ENCODE measurements around the gene DNAH12.
"Not testable (repeated sequence)": the region's sequence is repeated elsewhere in the genome, so short reads cannot be mapped to it uniquely, and the experiment has no call there.

The DNAH12 gene

DNA sequence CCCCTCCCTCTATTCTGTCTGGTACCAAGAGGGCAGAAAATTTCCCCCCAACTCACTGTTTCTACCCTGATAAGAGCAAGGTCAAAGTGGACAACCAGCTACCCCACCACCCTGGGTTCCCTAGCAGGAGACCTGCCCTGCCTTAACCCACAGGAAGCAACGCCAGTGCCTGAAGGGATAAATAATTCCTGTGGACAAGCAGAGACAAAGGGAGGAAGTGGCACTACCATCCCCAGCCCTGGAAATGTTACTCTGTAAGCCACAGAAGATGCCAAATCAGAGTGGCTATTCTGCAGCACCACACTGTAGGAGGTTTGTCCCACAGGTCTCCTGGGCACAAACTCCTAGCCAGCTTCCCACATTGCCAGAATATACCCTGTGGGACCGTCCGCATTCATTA, 80.1 kb downstream of the DNAH12 start:
- Histone ChIP-seq H3K27me3 (ENCODE audit: insufficient read depth, low read length) (no peaks in the 10 kb centered on the region), H3K9ac (ENCODE audit: low read length) (no peak overlapping the region), H3K23ac (ENCODE audit: low read length) (no peak overlapping the region), H3K4ac (ENCODE audit: low read depth, low read length) (no peak overlapping the region), H3K4me3 (ENCODE audit: low read depth, low read length) (peak overlapping the region; percentile 20), H3K4me2 (ENCODE audit: low read length) (no peak overlapping the region), H3K4me1 (ENCODE audit: control insufficient read depth in 1 of 2, insufficient read depth in 2 of 2, low read length in 2 of 2) (peaks cover 0 to 2% of the 10 kb centered on the region in 2 experiments), H3K14ac (ENCODE audit: low read length) (no peak overlapping the region), H3K79me1 (ENCODE audit: low read length) (no peaks in the 10 kb centered on the region), H2AK5ac (ENCODE audit: low read length) (no peak overlapping the region), H3K36me3 (ENCODE audit: control insufficient read depth in 1 of 2, insufficient read depth in 2 of 2, low read length in 2 of 2) (no peaks in the 10 kb centered on the region), H3K18ac (ENCODE audit: low read length) (no peak overlapping the region), H3K27ac (ENCODE audit: low read depth, low read length) (no peak overlapping the region), H3K79me2 (ENCODE audit: control insufficient read depth, insufficient read depth, low read length, poor library complexity) (no peaks in the 10 kb centered on the region), H2BK120ac (ENCODE audit: insufficient read depth, low read length, poor library complexity) (no peak overlapping the region), H4K12ac (ENCODE audit: low read depth, low read length) (no peak overlapping the region), H2BK12ac (ENCODE audit: low read length) (no peak overlapping the region), H2BK5ac (ENCODE audit: low read depth, low read length, poor library complexity) (no peak overlapping the region), H4K8ac (ENCODE audit: low read depth, low read length) (no peak overlapping the region), H2AFZ (ENCODE audit: insufficient read depth, low read length, poor library complexity) (no peak overlapping the region), H3K9me3 (ENCODE audit: insufficient read depth, low read depth, low read length) (no peaks in the 10 kb centered on the region), H4K91ac (ENCODE audit: low read depth, low read length) (no peak overlapping the region)
- WGBS (ENCODE audit: extremely low coverage, insufficient coverage, insufficient read length) = no CpG with 5 or more reads among the region's 3 CpGs
- no peak for DNase-seq

DNA sequence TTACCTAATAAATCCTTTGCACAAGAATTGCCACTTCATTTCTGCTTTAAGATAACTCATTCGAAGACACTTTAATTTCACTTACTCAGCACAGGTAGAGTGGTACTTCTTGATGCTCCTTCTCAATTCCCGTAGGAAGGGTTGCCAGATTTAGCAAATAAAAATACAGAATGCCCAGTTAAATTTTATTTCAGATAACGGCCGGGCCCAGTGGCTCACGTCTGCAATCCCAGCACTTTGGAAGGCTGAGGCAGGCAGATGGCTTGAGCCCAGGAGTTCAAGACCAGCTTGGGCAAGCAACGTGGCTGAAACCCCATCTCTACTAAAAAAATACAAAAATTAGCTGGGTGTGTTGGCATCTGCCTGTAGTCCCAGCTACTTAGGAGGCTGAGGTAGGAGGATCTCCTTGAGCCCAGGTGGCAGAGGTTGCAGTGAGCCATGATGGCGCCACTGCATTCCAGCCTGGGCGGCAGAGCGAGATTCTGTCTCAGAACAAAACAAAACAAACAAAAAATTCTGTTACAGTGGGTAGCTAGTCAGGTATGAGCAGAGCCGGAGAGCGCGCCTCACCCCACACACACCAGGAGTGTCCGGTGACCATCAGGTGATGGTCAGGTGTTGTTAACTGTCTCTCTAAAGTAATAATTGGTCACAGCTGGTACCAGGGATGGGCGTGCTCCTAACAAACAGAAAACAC, 92.8 kb downstream of the DNAH12 start:
- Histone ChIP-seq H3K14ac (ENCODE audit: low read length) (no peak overlapping the region), H3K27me3 (ENCODE audit: insufficient read depth, low read length) (no peaks in the 10 kb centered on the region), H3K4me3 (ENCODE audit: low read depth, low read length) (no peak overlapping the region), H4K12ac (ENCODE audit: low read depth, low read length) (no peak overlapping the region), H2BK5ac (ENCODE audit: low read depth, low read length, poor library complexity) (peak overlapping the region; percentile 41), H2BK120ac (ENCODE audit: insufficient read depth, low read length, poor library complexity) (no peak overlapping the region), H3K4me2 (ENCODE audit: low read length) (no peak overlapping the region), H3K27ac (ENCODE audit: low read depth, low read length) (peak overlapping the region; percentile 65), H3K36me3 (ENCODE audit: control insufficient read depth in 1 of 2, insufficient read depth in 2 of 2, low read length in 2 of 2) (no peaks in the 10 kb centered on the region), H4K8ac (ENCODE audit: low read depth, low read length) (no peak overlapping the region), H4K91ac (ENCODE audit: low read depth, low read length) (peak overlapping the region; percentile 42), H3K9me3 (ENCODE audit: insufficient read depth, low read depth, low read length) (no peaks in the 10 kb centered on the region), H3K79me2 (ENCODE audit: control insufficient read depth, insufficient read depth, low read length, poor library complexity) (no peaks in the 10 kb centered on the region), H2AK5ac (ENCODE audit: low read length) (no peak overlapping the region), H3K23ac (ENCODE audit: low read length) (no peak overlapping the region), H3K4ac (ENCODE audit: low read depth, low read length) (no peak overlapping the region), H3K9ac (ENCODE audit: low read length) (no peak overlapping the region), H3K18ac (ENCODE audit: low read length) (no peak overlapping the region), H3K4me1 (ENCODE audit: control insufficient read depth in 1 of 2, insufficient read depth in 2 of 2, low read length in 2 of 2) (peaks cover 5 to 9% of the 10 kb centered on the region in 2 experiments), H3K79me1 (ENCODE audit: low read length) (peaks cover 5% of the 10 kb centered on the region), H2BK12ac (ENCODE audit: low read length) (peak overlapping the region; percentile 16), H2AFZ (ENCODE audit: insufficient read depth, low read length, poor library complexity) (no peak overlapping the region)
- DNase-seq = no peak
- WGBS (ENCODE audit: extremely low coverage, insufficient coverage, insufficient read length) = no CpG with 5 or more reads among the region's 14 CpGs

DNA sequence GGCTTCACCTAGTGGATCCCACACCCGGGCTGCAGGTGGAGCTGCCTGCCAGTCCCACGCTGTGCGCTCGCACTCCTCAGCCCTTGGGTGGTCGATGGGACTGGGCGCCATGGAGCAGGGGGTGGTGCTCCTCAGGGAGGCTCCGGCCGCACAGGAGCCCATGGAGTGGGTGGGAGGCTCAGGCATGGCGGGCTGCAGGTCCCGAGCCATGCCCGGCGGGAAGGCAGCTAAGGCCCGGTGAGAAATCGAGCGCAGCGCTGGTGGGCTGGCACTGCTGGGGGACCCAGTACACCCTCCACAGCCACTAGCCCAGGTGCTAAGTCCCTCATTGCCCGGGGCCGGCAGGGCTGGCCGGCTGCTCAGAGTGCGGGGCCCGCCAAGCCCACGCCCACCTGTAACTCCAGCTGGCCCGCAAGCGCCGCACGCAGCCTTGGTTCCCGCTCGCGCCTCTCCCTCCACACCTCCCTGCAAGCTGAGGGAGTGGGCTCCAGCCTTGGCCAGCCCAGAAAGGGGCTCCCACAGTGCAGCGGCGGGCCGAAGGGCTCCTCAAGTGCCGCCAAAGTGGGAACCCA, 94.8 kb downstream of the DNAH12 start:
- H3K9ac ChIP-seq (ENCODE audit: low read length); H3K4me2 ChIP-seq (ENCODE audit: low read length); H3K27ac ChIP-seq (ENCODE audit: low read depth, low read length); H3K4me3 ChIP-seq (ENCODE audit: low read depth, low read length); H3K79me1 ChIP-seq (ENCODE audit: low read length); H4K91ac ChIP-seq (ENCODE audit: low read depth, low read length); H2AFZ ChIP-seq (ENCODE audit: insufficient read depth, low read length, poor library complexity); H4K8ac ChIP-seq (ENCODE audit: low read depth, low read length); H3K4ac ChIP-seq (ENCODE audit: low read depth, low read length); H3K18ac ChIP-seq (ENCODE audit: low read length); H2AK5ac ChIP-seq (ENCODE audit: low read length); H2BK120ac ChIP-seq (ENCODE audit: insufficient read depth, low read length, poor library complexity); H3K23ac ChIP-seq (ENCODE audit: low read length); H3K4me1 ChIP-seq (ENCODE audit: control insufficient read depth in 1 of 2, insufficient read depth in 2 of 2, low read length in 2 of 2); H2BK12ac ChIP-seq (ENCODE audit: low read length); H3K14ac ChIP-seq (ENCODE audit: low read length); H3K36me3 ChIP-seq (ENCODE audit: control insufficient read depth in 1 of 2, insufficient read depth in 2 of 2, low read length in 2 of 2); DNase-seq; H3K9me3 ChIP-seq (ENCODE audit: insufficient read depth, low read depth, low read length); H2BK5ac ChIP-seq (ENCODE audit: low read depth, low read length, poor library complexity); H4K12ac ChIP-seq (ENCODE audit: low read depth, low read length); H3K79me2 ChIP-seq (ENCODE audit: control insufficient read depth, insufficient read depth, low read length, poor library complexity); H3K27me3 ChIP-seq (ENCODE audit: insufficient read depth, low read length): not testable (repeated sequence)
- WGBS (ENCODE audit: extremely low coverage, insufficient coverage, insufficient read length) = no CpG with 5 or more reads among the region's 33 CpGs

- H3K14ac ChIP-seq (ENCODE audit: low read length); H2BK12ac ChIP-seq (ENCODE audit: low read length); H3K79me2 ChIP-seq (ENCODE audit: control insufficient read depth, insufficient read depth, low read length, poor library complexity); DNase-seq; H3K27me3 ChIP-seq (ENCODE audit: insufficient read depth, low read length); H4K8ac ChIP-seq (ENCODE audit: low read depth, low read length); H3K9ac ChIP-seq (ENCODE audit: low read length); H3K4ac ChIP-seq (ENCODE audit: low read depth, low read length); H3K9me3 ChIP-seq (ENCODE audit: insufficient read depth, low read depth, low read length); H3K4me1 ChIP-seq (ENCODE audit: control insufficient read depth in 1 of 2, insufficient read depth in 2 of 2, low read length in 2 of 2); H3K27ac ChIP-seq (ENCODE audit: low read depth, low read length); H3K23ac ChIP-seq (ENCODE audit: low read length); H3K4me3 ChIP-seq (ENCODE audit: low read depth, low read length); H2AFZ ChIP-seq (ENCODE audit: insufficient read depth, low read length, poor library complexity); H3K18ac ChIP-seq (ENCODE audit: low read length); H3K4me2 ChIP-seq (ENCODE audit: low read length); H3K79me1 ChIP-seq (ENCODE audit: low read length); H2AK5ac ChIP-seq (ENCODE audit: low read length); H4K12ac ChIP-seq (ENCODE audit: low read depth, low read length); H2BK120ac ChIP-seq (ENCODE audit: insufficient read depth, low read length, poor library complexity); H3K36me3 ChIP-seq (ENCODE audit: control insufficient read depth in 1 of 2, insufficient read depth in 2 of 2, low read length in 2 of 2); H4K91ac ChIP-seq (ENCODE audit: low read depth, low read length); H2BK5ac ChIP-seq (ENCODE audit: low read depth, low read length, poor library complexity): not testable (repeated sequence)
- WGBS (ENCODE audit: extremely low coverage, insufficient coverage, insufficient read length) = no CpG with 5 or more reads among the region's 5 CpGs
These were observed 95.7 kb downstream of the DNAH12 start for GRCh38 chr3:57448489-57448888.
